ENCODE results near the gene SLC22A1.

DNA sequence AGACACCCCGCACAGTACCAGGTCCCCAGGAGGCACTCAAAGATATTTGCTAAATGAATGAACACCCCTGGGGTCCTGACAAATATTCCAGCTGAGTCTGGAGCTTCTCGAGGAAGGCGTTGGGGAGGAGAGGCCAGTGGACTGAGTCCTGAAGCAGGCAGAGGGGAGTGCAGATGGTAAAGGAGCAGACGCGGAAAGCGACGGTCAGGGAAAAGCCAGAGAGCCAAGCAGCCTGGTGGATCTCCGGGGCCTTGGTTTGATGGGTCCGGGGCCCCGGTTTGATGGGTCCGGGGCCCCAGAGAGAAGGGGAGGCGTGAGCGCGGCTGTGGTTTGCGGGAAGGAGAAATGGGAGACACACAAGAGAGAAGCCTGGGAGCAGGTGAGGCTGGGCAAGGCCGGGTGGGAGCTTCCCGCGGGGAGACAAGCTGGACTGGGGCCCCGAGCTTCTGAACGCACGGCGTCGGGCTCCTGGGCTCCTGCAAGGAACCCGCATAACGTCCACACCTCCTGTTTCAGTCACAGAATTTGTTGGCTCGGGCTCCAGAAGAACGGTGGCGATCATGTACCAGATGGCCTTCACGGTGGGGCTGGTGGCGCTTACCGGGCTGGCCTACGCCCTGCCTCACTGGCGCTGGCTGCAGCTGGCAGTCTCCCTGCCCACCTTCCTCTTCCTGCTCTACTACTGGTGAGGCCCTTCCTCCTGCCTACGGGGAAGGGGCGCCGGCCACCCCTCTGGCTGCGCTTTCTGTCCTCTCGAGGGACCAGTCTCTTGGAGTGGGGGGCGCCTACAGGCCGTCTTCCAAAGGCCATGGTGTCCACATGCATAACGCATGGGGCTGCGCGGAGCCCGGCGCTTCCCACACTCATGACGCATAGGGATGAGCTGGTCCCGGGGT is 12.1 kb downstream of the SLC22A1 start:
- TF ChIP-seq, protein P1, sequence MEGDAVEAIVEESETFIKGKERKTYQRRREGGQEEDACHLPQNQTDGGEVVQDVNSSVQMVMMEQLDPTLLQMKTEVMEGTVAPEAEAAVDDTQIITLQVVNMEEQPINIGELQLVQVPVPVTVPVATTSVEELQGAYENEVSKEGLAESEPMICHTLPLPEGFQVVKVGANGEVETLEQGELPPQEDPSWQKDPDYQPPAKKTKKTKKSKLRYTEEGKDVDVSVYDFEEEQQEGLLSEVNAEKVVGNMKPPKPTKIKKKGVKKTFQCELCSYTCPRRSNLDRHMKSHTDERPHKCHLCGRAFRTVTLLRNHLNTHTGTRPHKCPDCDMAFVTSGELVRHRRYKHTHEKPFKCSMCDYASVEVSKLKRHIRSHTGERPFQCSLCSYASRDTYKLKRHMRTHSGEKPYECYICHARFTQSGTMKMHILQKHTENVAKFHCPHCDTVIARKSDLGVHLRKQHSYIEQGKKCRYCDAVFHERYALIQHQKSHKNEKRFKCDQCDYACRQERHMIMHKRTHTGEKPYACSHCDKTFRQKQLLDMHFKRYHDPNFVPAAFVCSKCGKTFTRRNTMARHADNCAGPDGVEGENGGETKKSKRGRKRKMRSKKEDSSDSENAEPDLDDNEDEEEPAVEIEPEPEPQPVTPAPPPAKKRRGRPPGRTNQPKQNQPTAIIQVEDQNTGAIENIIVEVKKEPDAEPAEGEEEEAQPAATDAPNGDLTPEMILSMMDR (IDR thresholded peaks at IDR 0.05), result no peak
- no peak for TF ChIP-seq POLR2A (IDR thresholded peaks at IDR 0.05)
